ENCODE data around the gene ZCCHC14. TPM values are rescaled to one million over a fixed set of nuclear protein-coding genes. Genes with fewer than 3 reads are reported as not detected.

ZCCHC14 gene
- total RNA-seq, 1 donor, result 8.2 TPM

- DNase-seq (ENCODE audit: low read depth), result peak; percentile 96
- H3K4me3 ChIP-seq (ENCODE audit: low read depth, low read length), result no peak overlapping the region
- TF ChIP-seq CTCF (IDR thresholded peaks at IDR 0.05; ENCODE audit: insufficient read depth, low read depth, low read length), result no peak
These were observed 35.0 kb downstream of the ZCCHC14 start for GRCh38 chr16:87457709-87458423.

GRCh38 chr16:87457061-87457611 lies 35.7 kb downstream of the ZCCHC14 start:
- no peak for TF ChIP-seq CTCF (IDR thresholded peaks at IDR 0.05; ENCODE audit: insufficient read depth, low read depth, low read length)
- DNase-seq (ENCODE audit: low read depth), result no peak
- no peak overlapping the region for H3K4me3 ChIP-seq (ENCODE audit: low read depth, low read length)

- no peak overlapping the region for H3K4me3 ChIP-seq (ENCODE audit: low read depth, low read length)
- DNase-seq (ENCODE audit: low read depth), result no peak
- TF ChIP-seq CTCF (IDR thresholded peaks at IDR 0.05; ENCODE audit: insufficient read depth, low read depth, low read length), result no peak
These were observed 38.4 kb downstream of the ZCCHC14 start for GRCh38 chr16:87454391-87454790.

GRCh38 chr16:87453326-87453725 lies 39.5 kb downstream of the ZCCHC14 start:
- TF ChIP-seq CTCF (IDR thresholded peaks at IDR 0.05; ENCODE audit: insufficient read depth, low read depth, low read length), result no peak
- DNase-seq (ENCODE audit: low read depth), result no peak
- no peak overlapping the region for H3K4me3 ChIP-seq (ENCODE audit: low read depth, low read length)

GRCh38 chr16:87451563-87452210 lies 41.1 kb downstream of the ZCCHC14 start:
- no peak for DNase-seq (ENCODE audit: low read depth)
- TF ChIP-seq CTCF (IDR thresholded peaks at IDR 0.05; ENCODE audit: insufficient read depth, low read depth, low read length), result no peak
- no peak overlapping the region for H3K4me3 ChIP-seq (ENCODE audit: low read depth, low read length)

- no peak for DNase-seq (ENCODE audit: low read depth)
These were observed 44.0 kb downstream of the ZCCHC14 start for GRCh38 chr16:87448866-87449265.

More at GRCh38 chr16:87448866-87449265, 44.0 kb downstream of the ZCCHC14 start:
- no peak overlapping the region for H3K4me3 ChIP-seq (ENCODE audit: low read depth, low read length)
- no peak for TF ChIP-seq CTCF (IDR thresholded peaks at IDR 0.05; ENCODE audit: insufficient read depth, low read depth, low read length)

Measured in fibroblast of villous mesenchyme (primary cell).